Transverse colon (tissue), 4 donors: Measurements from ENCODE around the gene WNT11. TPM values are rescaled to one million over a fixed set of nuclear protein-coding genes. Genes with fewer than 3 reads are reported as not detected.

Experiments
- DNase-seq: peaks from one replicate; pipeline ENCODE4 v3.0.0-alpha.2; 2019
- H3K27ac ChIP-seq, 4 donors: fragments of 200-600 bp; sonication (generic); 2 replicates each; pipeline ENCODE4 v1.5.1; 2016 to 2018; ENCODE audit warnings: inconsistent platforms in 4 of 4
- H3K27me3 ChIP-seq: fragments of 200-600 bp; sonication (generic); 2 replicates; pipeline ENCODE4 v1.5.1; 2017; ENCODE audit warnings: inconsistent platforms
- H3K36me3 ChIP-seq, 4 donors: fragments of 200-600 bp; sonication (generic); 2 replicates each; pipeline ENCODE4 v1.5.1; 2017 to 2019; ENCODE audit warnings: inconsistent platforms in 4 of 4
- H3K4me1 ChIP-seq, 4 donors: fragments of 200-600 bp; sonication (generic); 2 replicates each; pipeline ENCODE4 v1.5.1; 2017 to 2020; ENCODE audit warnings: inconsistent platforms in 4 of 4
- H3K4me3 ChIP-seq, 4 donors: fragments of 200-600 bp; sonication (generic); 1 replicate in 1 of 4; 2 replicates in 3 of 4; pipeline versions ENCODE4 v1.5.1 to v1.6.1; 2017 to 2019; ENCODE audit warnings: inconsistent platforms in 4 of 4
- H3K9me3 ChIP-seq, 2 donors: fragments of 200-600 bp; sonication (generic); 2 replicates each; pipeline ENCODE4 v1.5.1; 2017 to 2019; ENCODE audit warnings: inconsistent platforms in 2 of 2
- EP300 ChIP-seq: sonication (generic); formaldehyde crosslinking; IDR thresholded peaks from one replicate; pipeline ENCODE4 v1.6.1; 2017; ENCODE audit warnings: antibody characterized with exemption, low read depth
- POLR2A ChIP-seq: fragments of 450-650 bp; IDR thresholded peaks from one replicate; pipeline ENCODE4 v1.6.1; 2016; ENCODE audit warnings: antibody characterized with exemption, mild to moderate bottlenecking, moderate library complexity
- POLR2AphosphoS5 ChIP-seq, 3 donors: sonication (generic); formaldehyde crosslinking; IDR thresholded peaks; one replicate each; pipeline ENCODE4 v1.6.1; 2016; ENCODE audit warnings: antibody characterized with exemption in 3 of 3
- WGBS, 2 donors: methylation state at CpG; one replicate each; pipeline ENCODE4 v1.1.5; 2018; ENCODE audit warnings: low coverage in 1 of 2; 5-methylcytosine and 5-hydroxymethylcytosine counted together
- in situ Hi-C, 4 donors: fragments of 200-750 bp; cut with MboI; loops; one replicate each; pipeline versions ENCODE4 v1.15.0 to v1.15.1; 2017; ENCODE audit warnings: low sequenced_read_pairs in 3 of 4, low pct_ligation_motif_present in 1 of 4, low pct_unique_long_range_greater_than_20kb in 1 of 4
- intact Hi-C: fragments of 100-400 bp; cut with DNase I; formaldehyde crosslinking; loops from one replicate; pipeline ENCODE4 v1.15.1; 2023; ENCODE audit warnings: low total_unique reads
- total RNA-seq, 4 donors: library from RNA; depleted of rRNA; stranded (reverse); fragments of >200 nt; gene quantifications; one replicate each; pipeline ENCODE4 v1.1.0, GENCODE V29; 2016
- TF ChIP-seq, protein P1 (sequence below), 5 experiments: fragments of 200-600 bp in 3 of 5; fragments of 450-650 bp in 2 of 5; sonication (generic) in 3 of 5; IDR thresholded peaks; 1 replicate in 2 of 5; 2 replicates in 3 of 5; pipeline ENCODE4 v1.5.1; 2016 to 2017; ENCODE audit warnings: antibody characterized with exemption in 5 of 5, inconsistent platforms in 3 of 5, mild to moderate bottlenecking in 2 of 5, moderate library complexity in 1 of 5

WNT11 gene
- total RNA-seq, 4 donors from 2014 or later, result 2.4 to 14.6 (median 9.9) TPM

- H3K27ac ChIP-seq, result no peak overlapping the region
- TF ChIP-seq, protein P1, sequence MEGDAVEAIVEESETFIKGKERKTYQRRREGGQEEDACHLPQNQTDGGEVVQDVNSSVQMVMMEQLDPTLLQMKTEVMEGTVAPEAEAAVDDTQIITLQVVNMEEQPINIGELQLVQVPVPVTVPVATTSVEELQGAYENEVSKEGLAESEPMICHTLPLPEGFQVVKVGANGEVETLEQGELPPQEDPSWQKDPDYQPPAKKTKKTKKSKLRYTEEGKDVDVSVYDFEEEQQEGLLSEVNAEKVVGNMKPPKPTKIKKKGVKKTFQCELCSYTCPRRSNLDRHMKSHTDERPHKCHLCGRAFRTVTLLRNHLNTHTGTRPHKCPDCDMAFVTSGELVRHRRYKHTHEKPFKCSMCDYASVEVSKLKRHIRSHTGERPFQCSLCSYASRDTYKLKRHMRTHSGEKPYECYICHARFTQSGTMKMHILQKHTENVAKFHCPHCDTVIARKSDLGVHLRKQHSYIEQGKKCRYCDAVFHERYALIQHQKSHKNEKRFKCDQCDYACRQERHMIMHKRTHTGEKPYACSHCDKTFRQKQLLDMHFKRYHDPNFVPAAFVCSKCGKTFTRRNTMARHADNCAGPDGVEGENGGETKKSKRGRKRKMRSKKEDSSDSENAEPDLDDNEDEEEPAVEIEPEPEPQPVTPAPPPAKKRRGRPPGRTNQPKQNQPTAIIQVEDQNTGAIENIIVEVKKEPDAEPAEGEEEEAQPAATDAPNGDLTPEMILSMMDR (IDR thresholded peaks at IDR 0.05), result no peak
- no peak for TF ChIP-seq POLR2AphosphoS5 (IDR thresholded peaks at IDR 0.05)
- TF ChIP-seq POLR2A, result no peak
- intact Hi-C loops (no loop called here), in situ Hi-C loops (no loop called here)
- H3K27me3 ChIP-seq, result no peaks in the 10 kb centered on the region
- DNase-seq, result no peak
- no peaks in the 10 kb centered on the region for H3K4me1 ChIP-seq
- H3K4me3 ChIP-seq, result no peak overlapping the region
- WGBS, 2 donors, result 95% methylated on average over 6 of the region's 6 CpGs; no CpG with 5 or more reads in 1 of the 2 donors
- H3K36me3 ChIP-seq, result no peaks in the 10 kb centered on the region
- no peaks in the 10 kb centered on the region for H3K9me3 ChIP-seq
These were observed 29.0 kb downstream of the WNT11 start for GRCh38 chr11:76177250-76177686.

- intact Hi-C loops (no loop called here), in situ Hi-C loops (no loop called here)
- H3K4me3 ChIP-seq, result no peak overlapping the region
- WGBS, 2 donors, result 83 to 89% methylated on average over 3 to 9 of the region's 9 CpGs
- no peak overlapping the region for H3K27ac ChIP-seq
- no peaks in the 10 kb centered on the region for H3K4me1 ChIP-seq
- no peaks in the 10 kb centered on the region for H3K27me3 ChIP-seq
- no peaks in the 10 kb centered on the region for H3K36me3 ChIP-seq
- TF ChIP-seq, protein P1 (IDR thresholded peaks at IDR 0.05), result no peak
- no peak for TF ChIP-seq EP300
- no peak for DNase-seq
- no peaks in the 10 kb centered on the region for H3K9me3 ChIP-seq
These were observed 29.8 kb downstream of the WNT11 start for GRCh38 chr11:76176463-76176862.

- no peak for DNase-seq
- Histone ChIP-seq H3K9me3 (no peaks in the 10 kb centered on the region), H3K4me3 (no peak overlapping the region), H3K27me3 (no peaks in the 10 kb centered on the region), H3K4me1 (no peaks in the 10 kb centered on the region), H3K36me3 (no peaks in the 10 kb centered on the region), H3K27ac (no peak overlapping the region)
- intact Hi-C loops, result no loop called here
- in situ Hi-C loops, result no loop called here
- WGBS, 2 donors, result 79% methylated on average over 4 of the region's 4 CpGs; no CpG with 5 or more reads in 1 of the 2 donors
- TF ChIP-seq EP300 (no peak), POLR2A (no peak), POLR2AphosphoS5 (IDR thresholded peaks at IDR 0.05) (no peak)
- TF ChIP-seq, protein P1 (IDR thresholded peaks at IDR 0.05), result no peak
These were observed 30.5 kb downstream of the WNT11 start for GRCh38 chr11:76175783-76176182.

GRCh38 chr11:76174330-76174729 lies 32.0 kb downstream of the WNT11 start:
- in situ Hi-C loops, result no loop called here
- intact Hi-C loops, result no loop called here
- WGBS, 2 donors, result 81 to 88% methylated on average over 2 to 5 of the region's 5 CpGs

GRCh38 chr11:76173663-76174062 lies 32.6 kb downstream of the WNT11 start:
- Histone ChIP-seq H3K27ac (no peak overlapping the region), H3K4me3 (no peak overlapping the region), H3K36me3 (no peaks in the 10 kb centered on the region), H3K4me1 (no peaks in the 10 kb centered on the region), H3K9me3 (no peaks in the 10 kb centered on the region), H3K27me3 (no peaks in the 10 kb centered on the region)
- intact Hi-C loops, result no loop called here
- DNase-seq, result no peak
- TF ChIP-seq POLR2AphosphoS5 (IDR thresholded peaks at IDR 0.05), result no peak
- TF ChIP-seq, protein P1 (IDR thresholded peaks at IDR 0.05), result no peak
- TF ChIP-seq EP300, result no peak
- TF ChIP-seq POLR2A, result no peak
- WGBS, 2 donors, result 59 to 70% methylated on average over 7 to 8 of the region's 8 CpGs
- in situ Hi-C loops, result no loop called here

More at GRCh38 chr11:76174330-76174729, 32.0 kb downstream of the WNT11 start:
- H3K27me3 ChIP-seq, result no peaks in the 10 kb centered on the region
- no peak for TF ChIP-seq POLR2AphosphoS5 (IDR thresholded peaks at IDR 0.05)
- no peak overlapping the region for H3K4me3 ChIP-seq
- no peaks in the 10 kb centered on the region for H3K9me3 ChIP-seq
- H3K4me1 ChIP-seq, result no peaks in the 10 kb centered on the region
- no peak overlapping the region for H3K27ac ChIP-seq
- no peaks in the 10 kb centered on the region for H3K36me3 ChIP-seq
- no peak for DNase-seq
